ENCODE data around the gene UBASH3B.
"Not testable (repeated sequence)": the region's sequence is repeated elsewhere in the genome, so short reads cannot be mapped to it uniquely, and the experiment has no call there.

UBASH3B gene

DNA sequence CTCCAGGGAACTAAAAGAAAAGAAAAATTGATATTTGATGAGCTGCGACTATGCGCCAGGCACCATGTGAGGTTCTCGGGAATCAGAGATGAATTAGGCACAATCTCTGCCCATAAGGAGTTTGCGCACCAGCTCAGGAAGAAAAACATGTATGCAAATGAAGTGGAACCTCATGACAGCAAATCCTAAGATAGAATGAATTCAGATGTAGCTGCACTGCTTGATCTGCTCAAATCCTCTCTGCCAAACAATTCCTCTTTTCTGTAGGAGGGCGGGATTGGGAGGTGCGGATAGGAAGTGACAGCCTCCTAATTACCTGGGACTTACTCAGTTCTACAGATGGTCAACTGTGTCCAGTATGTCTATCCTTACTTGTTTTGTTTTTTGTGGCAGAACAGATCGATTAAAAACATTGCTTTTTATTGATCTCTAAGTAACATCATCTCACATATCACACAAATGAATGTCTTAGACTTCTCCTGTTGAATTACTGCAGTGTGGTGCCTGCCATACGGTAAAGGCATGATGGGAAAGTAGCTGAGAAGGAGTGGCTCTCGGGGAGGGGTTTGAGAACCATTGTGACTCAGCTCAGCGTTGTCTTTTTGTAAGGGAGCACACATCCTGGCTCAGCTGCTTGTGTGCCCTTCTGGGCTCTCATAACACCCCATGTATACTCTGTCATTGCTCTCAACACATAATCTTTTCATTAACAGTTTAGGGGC, 196.7 kb downstream of the UBASH3B start:
- TF ChIP-seq, protein P1, sequence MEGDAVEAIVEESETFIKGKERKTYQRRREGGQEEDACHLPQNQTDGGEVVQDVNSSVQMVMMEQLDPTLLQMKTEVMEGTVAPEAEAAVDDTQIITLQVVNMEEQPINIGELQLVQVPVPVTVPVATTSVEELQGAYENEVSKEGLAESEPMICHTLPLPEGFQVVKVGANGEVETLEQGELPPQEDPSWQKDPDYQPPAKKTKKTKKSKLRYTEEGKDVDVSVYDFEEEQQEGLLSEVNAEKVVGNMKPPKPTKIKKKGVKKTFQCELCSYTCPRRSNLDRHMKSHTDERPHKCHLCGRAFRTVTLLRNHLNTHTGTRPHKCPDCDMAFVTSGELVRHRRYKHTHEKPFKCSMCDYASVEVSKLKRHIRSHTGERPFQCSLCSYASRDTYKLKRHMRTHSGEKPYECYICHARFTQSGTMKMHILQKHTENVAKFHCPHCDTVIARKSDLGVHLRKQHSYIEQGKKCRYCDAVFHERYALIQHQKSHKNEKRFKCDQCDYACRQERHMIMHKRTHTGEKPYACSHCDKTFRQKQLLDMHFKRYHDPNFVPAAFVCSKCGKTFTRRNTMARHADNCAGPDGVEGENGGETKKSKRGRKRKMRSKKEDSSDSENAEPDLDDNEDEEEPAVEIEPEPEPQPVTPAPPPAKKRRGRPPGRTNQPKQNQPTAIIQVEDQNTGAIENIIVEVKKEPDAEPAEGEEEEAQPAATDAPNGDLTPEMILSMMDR (conservative IDR thresholded peaks at IDR 0.05; ENCODE audit: control insufficient read depth, insufficient read depth, low read depth, low read length): no peak
- peak; percentile 70 for DNase-seq (ENCODE audit: low read depth)
- H3K4me3 ChIP-seq (ENCODE audit: control insufficient read depth, low read depth, low read length): no peak overlapping the region

GRCh38 chr11:122852796-122853160, 197.3 kb downstream of the UBASH3B start:
- DNase-seq (ENCODE audit: low read depth): no peak
- TF ChIP-seq, protein P1 (conservative IDR thresholded peaks at IDR 0.05; ENCODE audit: control insufficient read depth, insufficient read depth, low read depth, low read length): no peak
- H3K4me3 ChIP-seq (ENCODE audit: control insufficient read depth, low read depth, low read length): no peak overlapping the region

DNA sequence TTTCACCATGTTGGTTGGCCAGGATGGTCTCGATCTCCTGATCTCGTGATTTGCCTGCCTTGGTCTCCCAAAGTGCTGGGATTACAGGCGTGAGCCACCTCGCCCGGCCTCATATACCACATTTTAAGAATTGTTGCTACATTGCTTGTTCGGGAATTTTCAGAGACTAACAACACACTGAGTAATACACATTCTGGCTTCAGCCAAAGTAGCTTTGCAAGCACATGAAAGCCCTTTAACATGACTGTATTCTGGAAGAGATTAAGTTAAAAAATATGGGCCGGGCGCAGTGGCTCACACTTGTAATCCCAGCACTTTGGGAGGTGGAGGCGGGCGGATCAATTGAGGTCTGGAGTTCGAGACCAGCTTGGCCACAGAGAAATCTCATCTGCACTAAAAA, 197.7 kb downstream of the UBASH3B start:
- H3K4me3 ChIP-seq (ENCODE audit: control insufficient read depth, low read depth, low read length): no peak overlapping the region
- no peak for DNase-seq (ENCODE audit: low read depth)
- TF ChIP-seq, protein P1 (conservative IDR thresholded peaks at IDR 0.05; ENCODE audit: control insufficient read depth, insufficient read depth, low read depth, low read length): no peak

- no peak overlapping the region for H3K4me3 ChIP-seq (ENCODE audit: control insufficient read depth, low read depth, low read length)
- TF ChIP-seq, protein P1 (conservative IDR thresholded peaks at IDR 0.05; ENCODE audit: control insufficient read depth, insufficient read depth, low read depth, low read length): peak; percentile 64
- peak; percentile 86 for DNase-seq (ENCODE audit: low read depth)
Observed at GRCh38 chr11:122853971-122854446, 198.5 kb downstream of the UBASH3B start.

- no peak overlapping the region for H3K4me3 ChIP-seq (ENCODE audit: control insufficient read depth, low read depth, low read length)
- DNase-seq (ENCODE audit: low read depth): no peak
- TF ChIP-seq, protein P1 (conservative IDR thresholded peaks at IDR 0.05; ENCODE audit: control insufficient read depth, insufficient read depth, low read depth, low read length): no peak
Observed at GRCh38 chr11:122861631-122862030, 206.1 kb downstream of the UBASH3B start.

- DNase-seq (ENCODE audit: low read depth): no peak
- TF ChIP-seq, protein P1 (conservative IDR thresholded peaks at IDR 0.05; ENCODE audit: control insufficient read depth, insufficient read depth, low read depth, low read length): no peak
- H3K4me3 ChIP-seq (ENCODE audit: control insufficient read depth, low read depth, low read length): no peak overlapping the region
Observed at GRCh38 chr11:122862091-122862490, 206.6 kb downstream of the UBASH3B start.

DNA sequence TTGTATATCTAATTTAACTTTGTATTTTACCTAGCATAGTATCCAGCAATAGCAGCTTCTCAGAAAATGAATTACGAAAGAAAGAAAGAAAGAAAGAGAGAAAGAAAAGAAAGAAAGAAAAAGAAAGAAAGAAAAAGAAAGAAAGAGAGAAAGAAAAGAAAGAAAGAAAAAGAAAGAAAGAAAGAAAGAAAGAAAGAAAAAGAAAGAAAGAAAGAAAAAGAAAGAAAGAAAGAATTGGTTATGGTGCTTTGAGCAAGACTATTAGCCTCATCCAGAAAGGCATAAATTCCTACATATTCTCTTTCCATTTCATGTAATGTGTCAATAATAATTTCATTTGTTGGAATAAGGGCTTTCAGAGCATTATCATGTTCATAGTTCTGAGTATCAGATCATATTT, 207.6 kb downstream of the UBASH3B start:
- not testable (repeated sequence) for DNase-seq (ENCODE audit: low read depth); H3K4me3 ChIP-seq (ENCODE audit: control insufficient read depth, low read depth, low read length)
